A549 (cell line): ENCODE measurements around the gene RFLNA. TPM values are rescaled to one million over a fixed set of nuclear protein-coding genes. Genes with fewer than 3 reads are reported as not detected.

Source experiments
- ATAC-seq, 2 experiments: fragments of 200-7000 bp in 1 of 2; fragments of >200 bp in 1 of 2; cut with Nextera tagmentation in 1 of 2; cut with Tn5 transposase in 1 of 2; 3 replicates each; pipeline versions ENCODE4 v1.8.0 to v1.9.1; 2018 to 2020; ENCODE audit warnings: mild to moderate bottlenecking in 1 of 2, moderate library complexity in 1 of 2
- CTCF ChIA-PET: fragments of 300-600 bp; sonication (Branson Sonifier 250); formaldehyde crosslinking; extraction: SDS; loops from one replicate; lab custom pipeline; 2021; ENCODE audit warnings: antibody characterized with exemption, inconsistent platforms; lab: Yijun Ruan, JAX
- POLR2A ChIA-PET: fragments of 350-600 bp; formaldehyde crosslinking; extraction: SDS; loops from one replicate; lab custom pipeline; 2021; ENCODE audit warnings: antibody characterized with exemption, inconsistent platforms; lab: Yijun Ruan, JAX
- DNase-seq, 2 experiments: peaks; one replicate each; pipeline versions ENCODE4 v3.0.0 to v3.0.0-alpha.2; 2011 to 2016; ENCODE audit warnings: low read depth in 1 of 2, low spot score in 1 of 2
- FAIRE-seq: peaks from 2 replicates; lab custom pipeline; 2011; peaks lifted over from hg19 to GRCh38; lab: Jason Lieb, UNC
- H3K27ac ChIP-seq, 2 experiments: fragments of >200 bp; sonication (Bioruptor Twin); formaldehyde crosslinking; 3 replicates each; pipeline ENCODE4 v1.5.1; 2016 to 2017
- H3K4me1 ChIP-seq: fragments of >200 bp; sonication (Bioruptor Twin); formaldehyde crosslinking; 3 replicates; pipeline ENCODE4 v1.6.1; 2016
- H3K4me2 ChIP-seq: fragments of >200 bp; sonication (Bioruptor Twin); formaldehyde crosslinking; 3 replicates; pipeline ENCODE4 v1.6.1; 2016
- H3K4me3 ChIP-seq: fragments of >200 bp; sonication (Bioruptor Twin); formaldehyde crosslinking; 3 replicates; pipeline ENCODE4 v1.5.1; 2016
- H3K9me3 ChIP-seq: fragments of >200 bp; sonication (Bioruptor Twin); formaldehyde crosslinking; 3 replicates; pipeline ENCODE4 v1.6.1; 2016
- ATOH8 ChIP-seq: fragments of 250-450 bp; sonication (Bioruptor Pico); IDR thresholded peaks from 2 replicates; pipeline ENCODE4 v1.5.0; 2020; ENCODE audit warnings: low read depth, mild to moderate bottlenecking, moderate library complexity
- CBX2 ChIP-seq: fragments of 200-600 bp; sonication (generic); IDR thresholded peaks from 2 replicates; pipeline ENCODE4 v1.6.1; 2016; ENCODE audit warnings: low read depth, mild to moderate bottlenecking, borderline replicate concordance
- CHD2 ChIP-seq: fragments of 150-350 bp; IDR thresholded peaks from 2 replicates; pipeline ENCODE4 v1.6.1; 2014; ENCODE audit warnings: low read length; ENCODE audit not compliant: partially characterized antibody
- CHD4 ChIP-seq: fragments of 200-600 bp; sonication (generic); IDR thresholded peaks from 2 replicates; pipeline ENCODE4 v1.6.1; 2016; ENCODE audit warnings: antibody characterized with exemption, mild to moderate bottlenecking, borderline replicate concordance
- EHF ChIP-seq: fragments of 250-450 bp; sonication (Bioruptor Pico); IDR thresholded peaks from 2 replicates; pipeline ENCODE4 v1.5.0; 2020; ENCODE audit warnings: mild to moderate bottlenecking
- EP300 ChIP-seq, 2 experiments: fragments of >200 bp; sonication (Bioruptor Twin); formaldehyde crosslinking; IDR thresholded peaks; 2 replicates in 1 of 2; 3 replicates in 1 of 2; pipeline ENCODE4 v1.6.1; 2016 to 2017
- ESRRA ChIP-seq: fragments of 150-350 bp; IDR thresholded peaks from 2 replicates; pipeline ENCODE4 v1.6.1; 2014; ENCODE audit warnings: mild to moderate bottlenecking, low read length, borderline replicate concordance
- FOSB ChIP-seq: fragments of 250-450 bp; sonication (Bioruptor Pico); IDR thresholded peaks from 2 replicates; pipeline ENCODE4 v1.5.0; 2020; ENCODE audit warnings: mild to moderate bottlenecking, moderate library complexity
- HOXB5 ChIP-seq: fragments of 250-450 bp; sonication (Bioruptor Pico); IDR thresholded peaks from 2 replicates; pipeline ENCODE4 v1.5.0; 2020; ENCODE audit warnings: mild to moderate bottlenecking, moderate library complexity
- JUN ChIP-seq, 2 experiments: fragments of >200 bp; sonication (Bioruptor Twin); formaldehyde crosslinking; IDR thresholded peaks; 2 replicates in 1 of 2; 3 replicates in 1 of 2; pipeline ENCODE4 v1.6.1; 2016 to 2017
- NR3C1 ChIP-seq: fragments of >200 bp; sonication (Bioruptor Twin); formaldehyde crosslinking; IDR thresholded peaks from 3 replicates; pipeline ENCODE4 v1.6.1; 2017
- POLR2A ChIP-seq: IDR thresholded peaks from 2 replicates; pipeline ENCODE4 v1.6.1; 2012; ENCODE audit warnings: mild to moderate bottlenecking, low read length
- POLR2AphosphoS2 ChIP-seq: conservative IDR thresholded peaks from 2 replicates; pipeline ENCODE4 v1.6.1; 2012; ENCODE audit warnings: low read length, improper control_type of control experiment, inconsistent platforms
- RAD21 ChIP-seq, 2 experiments: fragments of >200 bp in 1 of 2; sonication (Bioruptor Twin) in 1 of 2; formaldehyde crosslinking in 1 of 2; IDR thresholded peaks in 1 of 2; conservative IDR thresholded peaks in 1 of 2; 2 replicates in 1 of 2; 3 replicates in 1 of 2; pipeline ENCODE4 v1.6.1; 2012 to 2018; ENCODE audit warnings: inconsistent platforms in 1 of 2
- RCOR1 ChIP-seq: fragments of 150-350 bp; IDR thresholded peaks from 2 replicates; pipeline ENCODE4 v1.6.1; 2014; ENCODE audit warnings: antibody characterized with exemption, low read length, low read depth
- RNF2 ChIP-seq: fragments of 200-600 bp; sonication (generic); IDR thresholded peaks from 2 replicates; pipeline ENCODE4 v1.6.1; 2016; ENCODE audit warnings: low read depth, mild to moderate bottlenecking, antibody characterized with exemption, moderate library complexity, borderline replicate concordance
- ZC3H11A ChIP-seq: fragments of 450-650 bp; IDR thresholded peaks from 2 replicates; pipeline ENCODE4 v1.6.1; 2014; ENCODE audit warnings: antibody characterized with exemption, mild to moderate bottlenecking
- WGBS: methylation state at CpG from one replicate; pipeline ENCODE4 v1.1.6; 2017; ENCODE audit errors: missing lambda C conversion rate; 5-methylcytosine and 5-hydroxymethylcytosine counted together
- polyA plus RNA-seq, 4 experiments: library from polyadenylated mRNA; depleted of rRNA in 3 of 4; stranded (reverse); fragments of >200 nt; fragmentation: RNase III in 1 of 4; extraction: RNeasy Plus Mini Kit Qiagen cat#74134 plus additional on column Dnase treatment in 1 of 4; gene quantifications; 2 replicates in 3 of 4; 3 replicates in 1 of 4; pipeline ENCODE4 v1.2.3, GENCODE V29; 2011 to 2017
- TF ChIP-seq, protein P1 (sequence below): IDR thresholded peaks from 2 replicates; pipeline ENCODE4 v1.6.1; 2012

Gene RFLNA
- polyA plus RNA-seq, 2 of the 4 experiments (the other 2 are of a cell fraction) = not detected

DNA sequence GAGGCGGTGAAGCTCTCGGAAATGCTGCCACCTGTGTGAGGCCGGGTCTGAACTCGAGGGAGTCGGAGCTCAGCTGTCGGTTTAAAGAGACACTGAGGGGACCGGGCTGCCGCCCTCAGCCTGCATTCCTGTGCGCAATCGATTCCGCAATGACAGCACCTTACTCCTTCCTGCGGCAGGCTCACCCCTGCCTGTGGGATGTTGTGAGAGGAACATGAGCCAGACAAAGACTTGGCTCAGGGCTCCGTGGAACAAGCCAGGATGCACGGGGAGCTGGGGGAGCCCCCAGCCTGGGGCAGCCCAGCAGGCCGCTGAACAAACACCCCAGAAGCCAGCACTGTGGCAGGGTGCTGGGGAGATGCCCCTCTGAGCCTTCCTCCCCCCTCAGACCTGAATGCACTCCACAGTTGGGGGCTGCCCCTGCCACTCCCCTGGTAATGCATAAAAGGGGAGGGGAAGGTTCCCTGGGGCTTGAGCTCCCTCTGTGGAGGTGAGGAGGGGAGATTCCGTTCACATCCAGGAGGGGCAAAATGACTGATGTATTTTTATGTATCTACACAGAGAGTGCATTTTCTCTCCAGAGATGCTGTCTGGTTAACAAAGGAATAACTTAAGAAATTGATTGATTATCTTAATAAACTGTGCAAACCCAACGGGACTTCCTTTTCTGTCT is 20.6 kb downstream of the RFLNA start:
- Histone ChIP-seq H3K27ac (no peak overlapping the region), H3K9me3 (no peaks in the 10 kb centered on the region), H3K4me1 (no peaks in the 10 kb centered on the region), H3K4me3 (no peak overlapping the region), H3K4me2 (no peak overlapping the region)
- ChIA-PET CTCF (interaction anchor here (0.7 to 1.4 kb wide), 8 partner anchors 13 to 590 kb away, joined by 3 to 7 read pairs (median 3); no protein-coding TSS in a partner anchor), POLR2A (no interaction called here)
- no peak for DNase-seq
- TF ChIP-seq EP300 (IDR thresholded peaks at IDR 0.05) = no peak
- no peak for TF ChIP-seq ESRRA
- no peak for TF ChIP-seq POLR2A
- TF ChIP-seq FOSB (CRISPR knock-in tag) = no peak
- TF ChIP-seq RCOR1 = no peak
- no peak for TF ChIP-seq ZC3H11A
- TF ChIP-seq POLR2AphosphoS2 = no peak
- TF ChIP-seq JUN (IDR thresholded peaks at IDR 0.05) = no peak
- TF ChIP-seq RNF2 = no peak
- no peak for TF ChIP-seq CBX2
- no peak for ATAC-seq
- 75% methylated on average over 17 of the region's 17 CpGs for WGBS
- no peak for FAIRE-seq

DNA sequence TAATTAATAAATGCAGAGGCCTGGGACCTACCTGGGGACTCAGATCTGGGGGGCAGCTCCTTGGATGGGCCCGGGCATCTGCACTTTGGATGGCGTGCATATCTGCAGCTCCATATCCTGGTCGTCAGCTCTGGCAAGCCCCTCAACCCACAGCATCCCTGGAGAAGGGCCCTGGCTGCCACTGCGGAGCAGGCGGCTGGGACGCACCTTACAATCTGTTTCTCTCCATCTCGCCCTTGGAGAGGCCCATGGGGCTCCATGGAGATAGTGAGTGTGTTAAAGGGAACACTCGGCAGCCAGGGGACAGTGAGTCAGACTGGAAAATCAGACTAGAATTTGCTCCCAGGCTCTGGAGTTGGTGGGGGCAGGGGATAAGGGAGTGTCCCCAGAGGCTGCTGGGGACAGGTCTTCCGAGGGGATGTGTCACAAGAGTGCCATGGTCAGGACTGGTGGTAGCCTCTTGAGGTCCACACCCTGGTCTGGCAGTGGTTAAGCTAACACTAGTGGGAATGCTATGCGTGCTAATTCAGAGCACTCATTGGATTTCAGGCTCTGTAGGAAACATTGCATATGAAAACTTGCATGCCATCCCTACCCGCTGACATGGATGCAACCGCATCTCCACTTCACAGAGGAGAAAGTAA is 21.5 kb downstream of the RFLNA start:
- H3K4me3 ChIP-seq = no peak overlapping the region
- no peak overlapping the region for H3K27ac ChIP-seq
- ATAC-seq (no peak), DNase-seq (no peak), FAIRE-seq (no peak)
- WGBS = 71% methylated on average over 12 of the region's 12 CpGs
- no peaks in the 10 kb centered on the region for H3K9me3 ChIP-seq
- CTCF ChIA-PET = interaction anchor here (0.7 to 6.9 kb wide), 8 partner anchors 12 to 589 kb away, joined by 3 to 63 read pairs (median 3); no protein-coding TSS in a partner anchor
- no peaks in the 10 kb centered on the region for H3K4me1 ChIP-seq
- TF ChIP-seq CHD4 (no peak), EHF (no peak), RAD21 (conservative IDR thresholded peaks at IDR 0.05 in 1 of 2, IDR thresholded peaks at IDR 0.05 in 1 of 2) (no peak)
- POLR2A ChIA-PET = no interaction called here
- H3K4me2 ChIP-seq = no peak overlapping the region

DNA sequence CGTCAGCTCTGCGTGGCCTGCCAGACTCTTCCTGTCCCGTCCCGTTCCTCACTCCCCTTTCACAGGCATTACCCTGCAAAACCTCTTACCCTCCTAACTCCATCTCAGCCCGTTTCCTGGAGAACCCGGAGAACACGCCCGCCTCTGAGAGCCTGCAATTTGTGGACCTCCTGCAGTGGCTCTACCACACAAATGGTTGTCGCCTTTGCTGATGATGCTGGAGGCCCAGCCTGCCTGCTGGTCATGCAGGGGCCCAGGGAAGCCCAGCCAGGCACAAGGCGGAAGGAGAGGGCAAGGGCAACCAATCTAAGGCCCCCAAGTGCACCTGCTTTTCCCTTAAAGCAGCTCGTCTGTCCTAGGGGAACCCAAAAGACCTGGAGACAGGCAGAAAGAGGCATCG is 22.5 kb downstream of the RFLNA start:
- Histone ChIP-seq H3K27ac (no peak overlapping the region), H3K4me1 (no peaks in the 10 kb centered on the region), H3K9me3 (no peaks in the 10 kb centered on the region), H3K4me3 (no peak overlapping the region), H3K4me2 (no peak overlapping the region)
- no peak for DNase-seq
- CTCF ChIA-PET = interaction anchor here (1.6 to 6.9 kb wide), 2 partner anchors 13 to 281 kb away, joined by 3 to 63 read pairs; no protein-coding TSS in a partner anchor
- 80% methylated on average over 12 of the region's 12 CpGs for WGBS
- ATAC-seq = no peak
- POLR2A ChIA-PET = no interaction called here
- FAIRE-seq = no peak
- no peak for TF ChIP-seq CHD4
- TF ChIP-seq ESRRA = no peak
- no peak for TF ChIP-seq POLR2A
- TF ChIP-seq NR3C1 = no peak
- TF ChIP-seq ATOH8 = no peak
- TF ChIP-seq, protein P1, sequence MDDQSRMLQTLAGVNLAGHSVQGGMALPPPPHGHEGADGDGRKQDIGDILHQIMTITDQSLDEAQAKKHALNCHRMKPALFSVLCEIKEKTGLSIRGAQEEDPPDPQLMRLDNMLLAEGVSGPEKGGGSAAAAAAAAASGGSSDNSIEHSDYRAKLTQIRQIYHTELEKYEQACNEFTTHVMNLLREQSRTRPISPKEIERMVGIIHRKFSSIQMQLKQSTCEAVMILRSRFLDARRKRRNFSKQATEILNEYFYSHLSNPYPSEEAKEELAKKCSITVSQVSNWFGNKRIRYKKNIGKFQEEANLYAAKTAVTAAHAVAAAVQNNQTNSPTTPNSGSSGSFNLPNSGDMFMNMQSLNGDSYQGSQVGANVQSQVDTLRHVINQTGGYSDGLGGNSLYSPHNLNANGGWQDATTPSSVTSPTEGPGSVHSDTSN = no peak
- no peak for TF ChIP-seq CHD2
- TF ChIP-seq HOXB5 (CRISPR knock-in tag) = no peak
- no peak for TF ChIP-seq RAD21 (conservative IDR thresholded peaks at IDR 0.05 in 1 of 2, IDR thresholded peaks at IDR 0.05 in 1 of 2)
